Epithelial cell of esophagus (primary cell): Measurements from ENCODE around the gene NPAS2.

Experiments used
- DNase-seq: peaks from one replicate; pipeline ENCODE4 v3.0.0; 2010; ENCODE audit warnings: low read depth
- H3K4me3 ChIP-seq: 2 replicates; pipeline ENCODE4 v1.5.1; 2011; ENCODE audit warnings: mild to moderate bottlenecking, low read length, control low read depth
- TF ChIP-seq, protein P1 (sequence below): IDR thresholded peaks from 2 replicates; pipeline ENCODE4 v1.5.1; 2011; ENCODE audit warnings: low read depth, mild to moderate bottlenecking, low read length, control low read depth, inconsistent platforms; ENCODE audit not compliant: insufficient read depth; ENCODE audit errors: missing control alignments

The NPAS2 gene

DNA sequence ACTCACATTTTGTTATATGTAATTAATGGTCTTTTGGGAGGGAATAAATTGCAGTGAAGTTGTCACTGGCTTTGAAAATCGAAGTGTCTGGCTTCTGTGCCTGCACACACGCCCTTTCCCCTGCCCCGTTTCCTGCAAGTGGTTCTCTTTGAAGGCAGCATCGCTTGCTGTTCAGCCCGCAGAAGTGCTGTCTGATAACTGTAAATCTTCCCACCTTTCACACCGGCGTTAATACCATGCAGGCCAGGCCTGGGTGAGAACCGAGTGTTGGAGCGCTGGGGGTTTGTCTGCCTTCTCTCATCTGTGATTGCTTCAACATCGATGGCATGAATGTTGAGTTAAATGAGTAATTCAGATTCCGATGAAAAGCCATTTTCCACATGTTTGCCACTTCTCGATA is 144.3 kb downstream of the NPAS2 start:
- DNase-seq = no peak
- TF ChIP-seq, protein P1, sequence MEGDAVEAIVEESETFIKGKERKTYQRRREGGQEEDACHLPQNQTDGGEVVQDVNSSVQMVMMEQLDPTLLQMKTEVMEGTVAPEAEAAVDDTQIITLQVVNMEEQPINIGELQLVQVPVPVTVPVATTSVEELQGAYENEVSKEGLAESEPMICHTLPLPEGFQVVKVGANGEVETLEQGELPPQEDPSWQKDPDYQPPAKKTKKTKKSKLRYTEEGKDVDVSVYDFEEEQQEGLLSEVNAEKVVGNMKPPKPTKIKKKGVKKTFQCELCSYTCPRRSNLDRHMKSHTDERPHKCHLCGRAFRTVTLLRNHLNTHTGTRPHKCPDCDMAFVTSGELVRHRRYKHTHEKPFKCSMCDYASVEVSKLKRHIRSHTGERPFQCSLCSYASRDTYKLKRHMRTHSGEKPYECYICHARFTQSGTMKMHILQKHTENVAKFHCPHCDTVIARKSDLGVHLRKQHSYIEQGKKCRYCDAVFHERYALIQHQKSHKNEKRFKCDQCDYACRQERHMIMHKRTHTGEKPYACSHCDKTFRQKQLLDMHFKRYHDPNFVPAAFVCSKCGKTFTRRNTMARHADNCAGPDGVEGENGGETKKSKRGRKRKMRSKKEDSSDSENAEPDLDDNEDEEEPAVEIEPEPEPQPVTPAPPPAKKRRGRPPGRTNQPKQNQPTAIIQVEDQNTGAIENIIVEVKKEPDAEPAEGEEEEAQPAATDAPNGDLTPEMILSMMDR = no peak

DNA sequence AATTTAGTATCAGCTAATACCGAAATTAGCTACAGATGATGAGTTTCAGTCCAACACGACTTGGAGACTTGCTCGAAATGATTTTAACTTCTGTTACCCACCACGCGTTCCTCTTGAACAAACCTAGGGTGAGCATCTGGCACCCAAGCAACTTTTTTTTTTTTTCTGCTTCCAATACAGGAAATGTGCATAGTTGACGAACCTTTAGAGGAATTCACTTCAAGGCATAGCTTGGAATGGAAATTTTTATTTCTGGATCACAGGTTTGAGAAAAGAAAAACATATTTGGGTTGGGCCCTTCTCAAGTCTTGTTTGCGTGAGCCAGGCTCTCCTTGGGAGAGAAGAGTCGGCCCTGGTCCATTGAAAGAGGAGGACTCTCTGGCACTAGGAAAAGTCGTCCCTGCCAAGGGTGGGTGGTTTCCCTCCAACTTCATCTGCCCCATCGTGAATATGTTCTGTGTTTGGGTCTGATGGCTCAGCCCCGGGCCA is 144.8 kb downstream of the NPAS2 start:
- no peak for DNase-seq
- TF ChIP-seq, protein P1 = no peak
- no peak overlapping the region for H3K4me3 ChIP-seq

More for the DNA sequence above, 144.3 kb downstream of the NPAS2 start:
- H3K4me3 ChIP-seq = no peak overlapping the region

DNA sequence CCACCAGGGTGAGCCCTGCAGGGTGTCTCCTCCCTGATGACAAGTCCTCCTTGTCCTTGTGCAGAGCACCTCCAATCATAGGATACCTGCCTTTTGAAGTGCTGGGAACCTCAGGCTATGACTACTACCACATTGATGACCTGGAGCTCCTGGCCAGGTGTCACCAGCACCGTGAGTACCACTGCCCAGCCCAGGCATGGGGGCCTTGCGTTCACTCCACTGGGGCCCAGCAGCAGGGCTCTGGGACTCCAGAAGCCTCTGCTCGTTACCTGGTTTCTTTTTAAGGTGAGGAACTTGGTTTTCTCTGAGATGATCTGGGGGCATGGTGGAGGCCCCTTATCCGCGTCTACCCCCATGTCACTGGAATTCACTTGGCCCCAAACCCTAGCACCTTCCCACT is 145.7 kb downstream of the NPAS2 start:
- DNase-seq = no peak
- TF ChIP-seq, protein P1 = no peak
- no peak overlapping the region for H3K4me3 ChIP-seq

DNA sequence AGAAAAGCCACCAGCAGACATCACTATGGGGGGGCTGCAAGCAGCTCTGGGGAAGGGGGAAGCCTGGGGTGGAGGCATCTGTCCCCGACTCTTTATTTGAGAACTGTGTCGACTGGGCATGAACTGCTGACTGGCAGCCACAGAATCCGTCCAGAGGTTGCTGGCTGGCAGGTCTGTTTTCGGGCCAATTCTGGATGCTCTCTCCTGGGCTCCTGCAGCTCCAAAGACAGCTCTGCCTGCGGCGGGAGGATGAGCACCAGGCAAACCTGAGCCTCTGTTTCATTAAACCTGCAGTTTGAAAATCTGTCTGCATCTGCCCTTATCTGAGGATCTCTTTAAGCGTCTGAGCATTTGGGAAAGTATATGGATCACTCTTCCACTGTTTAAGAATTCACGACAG is 147.8 kb downstream of the NPAS2 start:
- DNase-seq = no peak
- H3K4me3 ChIP-seq = no peak overlapping the region
- TF ChIP-seq, protein P1 = no peak

DNA sequence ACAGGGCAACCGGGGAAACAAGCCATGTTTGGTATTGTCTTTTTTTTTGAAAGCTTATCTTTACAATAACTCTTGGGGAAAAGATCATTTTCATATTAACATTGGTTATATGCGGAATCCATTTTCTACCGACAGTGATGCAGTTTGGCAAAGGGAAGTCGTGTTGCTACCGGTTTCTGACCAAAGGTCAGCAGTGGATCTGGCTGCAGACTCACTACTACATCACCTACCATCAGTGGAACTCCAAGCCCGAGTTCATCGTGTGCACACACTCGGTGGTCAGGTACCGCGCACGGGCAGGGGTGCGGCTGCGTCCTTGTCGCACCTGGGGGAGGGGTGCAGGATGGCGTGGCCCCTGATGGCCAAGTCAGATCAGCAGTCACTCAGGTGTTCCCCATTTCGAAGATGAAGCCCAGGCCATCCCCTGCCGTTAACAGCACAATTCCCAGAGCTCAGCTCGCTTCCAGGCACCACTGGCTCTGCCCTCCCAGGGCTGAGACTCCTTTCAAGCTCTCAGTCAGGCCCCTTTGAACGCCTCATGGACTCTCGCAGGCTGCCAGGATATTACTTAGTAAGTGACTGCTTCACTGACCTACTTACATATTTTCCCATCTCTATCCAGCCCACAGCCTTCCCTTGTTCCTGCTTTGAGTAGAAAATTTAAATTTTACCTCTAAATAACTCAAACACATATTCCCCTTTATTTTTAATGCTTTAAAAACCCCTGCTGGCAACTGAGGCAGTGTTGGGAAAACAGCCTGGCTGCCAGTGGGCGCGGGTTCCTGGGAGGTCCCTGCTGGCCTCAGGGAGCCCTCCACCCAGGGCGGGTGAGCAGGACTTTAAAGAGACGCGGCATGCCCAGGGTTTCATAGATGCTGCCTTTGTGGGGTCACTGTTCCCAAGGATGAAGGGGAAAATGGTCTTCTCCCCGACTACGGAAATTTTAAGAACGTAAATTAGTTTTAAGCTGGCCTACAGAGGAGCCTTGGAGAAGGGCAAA is 148.5 kb downstream of the NPAS2 start:
- DNase-seq = no peak
- H3K4me3 ChIP-seq = no peak overlapping the region
- TF ChIP-seq, protein P1 = no peak

DNA sequence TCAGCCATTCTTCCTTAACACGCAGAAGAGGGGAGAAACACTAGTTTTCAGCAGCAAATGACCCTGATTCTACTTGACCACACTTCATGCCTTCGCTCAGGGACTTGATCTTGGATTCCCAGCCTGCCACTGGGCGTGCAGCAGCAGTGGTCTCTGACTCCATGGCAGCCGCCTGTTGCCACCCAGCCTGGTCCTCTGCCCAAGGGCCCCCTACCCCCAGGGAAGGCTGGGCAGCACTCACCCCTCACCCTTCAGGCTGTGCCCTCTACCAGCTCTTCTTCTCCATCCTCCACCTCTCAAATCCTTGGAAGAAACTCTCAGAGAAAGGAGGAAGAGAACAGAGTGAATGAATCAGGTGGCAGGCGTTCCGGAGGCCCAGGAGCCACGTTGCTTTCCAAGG is 150.1 kb downstream of the NPAS2 start:
- TF ChIP-seq, protein P1 = no peak
- H3K4me3 ChIP-seq = no peak overlapping the region
- DNase-seq = no peak

DNA sequence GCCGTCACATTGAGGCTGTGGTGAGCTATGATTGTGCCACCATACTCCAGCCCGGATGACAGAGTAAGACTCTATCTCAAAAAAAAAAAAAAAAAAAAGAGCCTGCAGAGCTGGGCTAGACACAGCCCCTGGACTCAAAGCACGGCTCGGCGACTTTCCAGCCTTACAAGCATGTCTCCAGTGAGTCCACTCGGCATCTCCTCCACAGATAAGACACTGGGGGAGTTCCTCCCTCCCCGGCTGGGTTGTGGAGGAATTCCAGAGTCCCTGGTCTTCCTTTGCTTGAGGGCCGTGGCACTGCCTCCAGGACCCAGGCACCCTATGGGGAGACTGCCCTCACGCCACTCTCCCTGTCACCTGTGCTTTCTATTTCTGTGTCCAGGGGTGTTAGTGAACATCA is 151.3 kb downstream of the NPAS2 start:
- TF ChIP-seq, protein P1 = no peak
- no peak overlapping the region for H3K4me3 ChIP-seq
- no peak for DNase-seq
